Measurements from ENCODE around the gene GATAD2B.
A peak's percentile ranks its signal among the peaks of the same experiment; 100 is the strongest.
"Not testable (repeated sequence)": the region's sequence is repeated elsewhere in the genome, so short reads cannot be mapped to it uniquely, and the experiment has no call there.

GATAD2B gene

DNA sequence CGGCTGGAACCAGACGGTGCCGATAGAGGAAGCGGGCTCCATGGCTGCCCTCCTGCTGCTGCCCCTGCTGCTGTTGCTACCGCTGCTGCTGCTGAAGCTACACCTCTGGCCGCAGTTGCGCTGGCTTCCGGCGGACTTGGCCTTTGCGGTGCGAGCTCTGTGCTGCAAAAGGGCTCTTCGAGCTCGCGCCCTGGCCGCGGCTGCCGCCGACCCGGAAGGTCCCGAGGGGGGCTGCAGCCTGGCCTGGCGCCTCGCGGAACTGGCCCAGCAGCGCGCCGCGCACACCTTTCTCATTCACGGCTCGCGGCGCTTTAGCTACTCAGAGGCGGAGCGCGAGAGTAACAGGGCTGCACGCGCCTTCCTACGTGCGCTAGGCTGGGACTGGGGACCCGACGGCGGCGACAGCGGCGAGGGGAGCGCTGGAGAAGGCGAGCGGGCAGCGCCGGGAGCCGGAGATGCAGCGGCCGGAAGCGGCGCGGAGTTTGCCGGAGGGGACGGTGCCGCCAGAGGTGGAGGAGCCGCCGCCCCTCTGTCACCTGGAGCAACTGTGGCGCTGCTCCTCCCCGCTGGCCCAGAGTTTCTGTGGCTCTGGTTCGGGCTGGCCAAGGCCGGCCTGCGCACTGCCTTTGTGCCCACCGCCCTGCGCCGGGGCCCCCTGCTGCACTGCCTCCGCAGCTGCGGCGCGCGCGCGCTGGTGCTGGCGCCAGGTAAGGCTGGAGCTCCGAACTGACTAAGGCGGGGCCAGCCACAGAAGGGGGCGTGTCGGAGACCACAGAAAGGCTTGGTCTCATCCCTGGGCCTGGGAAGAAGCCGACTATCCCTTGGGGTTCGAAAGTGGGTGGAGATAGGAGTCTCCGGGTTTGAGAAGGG is 147.1 kb downstream of the GATAD2B start:
- DNase-seq, result peak; percentile 74

DNA sequence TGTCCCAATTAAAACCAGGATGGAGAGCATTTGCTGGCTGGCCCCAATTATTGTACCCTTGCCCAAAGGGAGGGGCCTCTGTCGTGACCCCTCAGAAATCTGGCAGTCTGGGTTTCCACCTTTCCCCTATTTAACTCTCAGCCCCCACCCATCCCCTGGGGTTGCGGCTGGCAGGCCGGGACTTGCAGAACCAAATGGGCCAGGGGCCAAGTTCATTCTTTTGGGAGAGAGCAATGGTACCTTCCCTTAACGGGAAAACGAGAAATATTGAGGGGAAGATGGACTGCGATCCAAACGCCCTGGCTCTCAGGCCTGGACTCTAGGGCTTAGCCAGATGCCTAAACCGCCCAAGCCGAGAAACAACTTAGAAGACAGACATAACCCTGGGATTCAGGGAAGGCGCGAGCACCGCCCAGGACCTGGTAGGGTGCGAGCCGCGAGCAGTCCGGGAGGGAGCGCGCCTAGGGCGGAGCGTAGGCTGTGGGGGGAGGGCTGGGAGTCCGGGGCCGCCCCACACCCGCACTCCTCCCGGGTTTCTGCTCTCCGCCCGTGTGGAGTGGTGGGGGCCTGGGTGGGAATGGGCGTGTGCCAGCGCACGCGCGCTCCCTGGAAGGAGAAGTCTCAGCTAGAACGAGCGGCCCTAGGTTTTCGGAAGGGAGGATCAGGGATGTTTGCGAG is 147.9 kb downstream of the GATAD2B start, which contains the start of gene SLC27A3:
SLC27A3 (plus strand) TSS at position 628 of the 678 bp plus-strand sequence. CDS start 91 bp downstream, outside the sequence.
- DNase-seq, result peak; percentile 66

DNA sequence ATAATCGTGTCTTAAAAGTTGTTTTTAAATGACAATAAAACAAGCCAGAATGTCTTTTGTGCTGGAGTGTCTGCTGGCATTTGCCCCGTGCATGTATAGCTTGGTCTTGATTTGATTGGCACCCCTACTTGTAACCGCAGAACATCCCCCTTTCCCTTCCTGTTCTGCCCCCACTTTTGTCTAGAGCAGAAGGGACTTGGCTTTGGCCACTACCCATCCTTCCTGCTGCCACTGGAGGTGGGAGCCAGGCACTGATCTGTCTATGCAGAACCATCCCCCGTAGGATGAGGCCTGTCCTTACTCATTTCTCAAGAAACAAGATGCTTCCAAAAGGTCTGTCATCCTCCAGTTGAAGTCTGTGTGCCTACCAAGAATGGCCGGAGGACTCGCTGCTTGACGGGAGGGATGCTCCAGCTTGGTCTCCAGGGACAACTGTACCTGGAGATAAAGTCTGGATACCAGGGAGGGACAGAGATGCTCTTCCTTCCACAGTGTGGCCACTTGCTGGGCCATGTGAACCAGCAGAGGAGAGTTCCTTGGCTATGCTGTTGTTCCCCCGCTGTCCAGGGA is 148.7 kb downstream of the GATAD2B start:
- no peak for DNase-seq

DNA sequence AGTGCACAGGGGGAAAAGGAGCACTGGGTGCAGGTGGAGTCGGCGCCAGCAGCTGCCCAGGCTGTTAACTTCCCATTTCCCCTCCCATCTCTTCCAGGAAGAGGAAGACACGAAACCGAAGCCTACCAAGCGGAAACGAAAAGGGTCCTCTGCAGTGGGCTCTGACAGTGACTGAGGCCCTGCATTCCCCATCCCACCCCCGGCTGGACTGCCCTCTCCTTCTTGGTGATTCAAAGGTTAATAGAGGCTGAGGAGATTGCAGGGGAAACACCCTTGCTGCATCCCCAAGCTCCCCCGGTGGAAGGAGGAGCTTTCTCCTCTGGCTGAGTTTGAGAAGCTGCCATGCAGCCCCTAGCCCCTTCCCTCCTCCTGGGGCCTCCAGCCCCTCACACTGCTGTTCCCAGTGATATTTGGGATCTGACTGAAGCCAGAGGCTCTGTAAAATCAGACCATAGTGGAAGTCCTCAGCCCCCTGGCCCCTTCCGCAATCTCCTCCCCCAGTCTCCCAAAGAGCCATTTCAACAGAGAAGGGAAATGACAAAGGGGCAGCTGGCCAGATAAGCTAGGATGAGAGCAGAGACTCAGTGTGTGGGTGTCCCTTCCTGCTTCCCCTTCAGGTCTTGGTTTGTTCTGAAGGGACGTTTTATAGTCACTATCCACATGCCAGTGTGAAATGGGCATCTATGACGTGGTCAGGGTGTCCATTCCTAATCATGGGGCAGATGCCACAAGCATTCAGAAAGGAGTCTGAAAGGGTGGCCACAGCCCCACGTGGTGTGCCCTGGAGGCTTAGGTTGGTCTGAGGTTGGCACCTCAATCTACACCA is 149.5 kb downstream of the GATAD2B start:
- no peak for DNase-seq

DNA sequence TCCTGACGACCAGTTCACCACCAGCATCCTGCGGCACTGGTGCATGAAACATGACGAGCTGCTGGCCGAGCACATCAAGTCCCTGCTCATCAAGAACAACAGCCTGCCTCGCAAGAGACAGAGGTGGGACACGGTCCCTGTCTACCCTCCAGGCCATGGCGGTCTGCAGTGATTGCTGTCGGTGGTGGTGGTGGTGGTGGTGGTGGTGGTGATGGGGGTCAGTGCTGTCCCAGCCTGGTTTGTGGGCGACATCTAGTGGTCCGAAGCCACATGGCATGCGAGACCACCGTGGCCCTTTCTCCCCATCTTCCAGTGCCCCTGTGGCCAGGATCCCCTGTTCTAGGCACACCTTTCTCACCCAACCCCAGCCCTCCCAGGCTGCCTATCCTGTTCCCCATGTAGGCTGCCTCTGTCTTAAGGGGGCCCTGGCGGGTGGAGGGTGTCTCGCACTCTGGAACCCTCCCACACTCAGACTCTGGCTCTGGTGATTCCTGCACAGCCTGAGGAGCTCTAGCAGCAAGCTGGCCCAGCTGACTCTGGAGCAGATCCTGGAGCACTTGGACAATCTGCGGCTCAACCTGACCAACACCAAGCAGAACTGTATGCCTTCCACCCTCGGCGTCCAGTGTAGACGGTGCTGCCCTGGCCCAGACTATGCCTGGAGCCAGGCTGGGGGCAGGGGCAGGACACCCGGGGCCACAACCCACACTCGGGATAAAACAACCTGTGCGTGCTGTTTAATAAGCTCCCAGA is 150.8 kb downstream of the GATAD2B start:
- DNase-seq, result no peak

DNA sequence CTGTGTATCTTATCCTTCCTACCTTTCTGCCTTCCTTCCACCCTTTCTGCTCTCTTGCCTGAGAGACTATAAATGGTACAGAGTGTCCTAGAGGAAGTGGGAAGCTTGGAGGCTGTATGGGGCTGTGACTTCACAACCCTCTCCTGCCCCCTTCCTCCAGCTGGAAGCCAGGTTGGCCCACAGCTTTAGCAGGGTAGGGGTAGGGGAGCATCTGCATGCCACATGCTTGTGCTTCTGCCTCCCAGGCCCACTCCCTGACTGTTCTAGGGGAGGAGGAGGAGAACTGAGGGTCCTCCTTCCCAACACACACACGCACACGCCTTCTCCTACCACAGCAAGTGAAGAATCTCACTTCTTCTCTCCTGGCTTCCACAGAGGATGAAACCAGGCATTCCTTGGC is 151.5 kb downstream of the GATAD2B start:
- no peak for DNase-seq

DNA sequence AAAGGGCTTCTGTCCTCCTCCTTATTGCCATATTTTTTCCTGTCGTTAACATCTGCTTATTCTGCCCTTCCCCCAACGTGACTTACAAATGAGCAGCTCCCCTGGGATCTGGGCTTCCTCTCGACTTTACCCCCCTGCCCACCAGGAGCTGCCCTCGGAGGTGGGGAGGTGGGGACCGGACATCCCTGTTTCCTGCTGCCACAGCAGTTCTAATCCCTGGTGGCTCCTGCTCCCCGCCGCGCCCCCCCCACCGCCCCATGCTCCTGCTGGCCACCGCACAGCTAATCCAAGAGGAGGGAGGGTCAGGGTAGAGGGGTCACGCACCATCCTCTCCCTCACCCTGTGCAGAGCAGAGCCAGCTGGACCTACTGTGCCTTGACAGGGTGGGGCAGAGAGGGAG is 152.0 kb downstream of the GATAD2B start:
- no peak for DNase-seq

DNA sequence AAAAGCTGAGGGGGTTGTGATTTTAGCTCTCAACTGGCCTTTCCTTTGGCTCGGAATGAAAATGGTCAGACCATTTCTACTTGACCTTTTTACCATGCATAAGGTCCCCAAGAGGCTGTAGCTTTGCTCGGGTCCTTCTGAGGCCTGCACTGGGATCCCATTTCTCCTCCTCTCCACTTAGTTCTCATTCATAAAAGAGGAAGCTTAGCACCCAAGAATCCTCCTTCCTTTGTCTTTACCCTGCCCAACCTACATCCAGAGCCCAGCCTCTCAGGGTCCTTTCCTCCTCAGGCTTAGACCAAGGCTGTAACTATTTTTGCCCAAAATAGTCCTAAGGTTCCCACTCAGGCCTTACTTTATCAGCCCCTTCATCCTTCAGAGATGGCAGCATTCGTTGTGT is 153.6 kb downstream of the GATAD2B start:
- no peak for DNase-seq

DNA sequence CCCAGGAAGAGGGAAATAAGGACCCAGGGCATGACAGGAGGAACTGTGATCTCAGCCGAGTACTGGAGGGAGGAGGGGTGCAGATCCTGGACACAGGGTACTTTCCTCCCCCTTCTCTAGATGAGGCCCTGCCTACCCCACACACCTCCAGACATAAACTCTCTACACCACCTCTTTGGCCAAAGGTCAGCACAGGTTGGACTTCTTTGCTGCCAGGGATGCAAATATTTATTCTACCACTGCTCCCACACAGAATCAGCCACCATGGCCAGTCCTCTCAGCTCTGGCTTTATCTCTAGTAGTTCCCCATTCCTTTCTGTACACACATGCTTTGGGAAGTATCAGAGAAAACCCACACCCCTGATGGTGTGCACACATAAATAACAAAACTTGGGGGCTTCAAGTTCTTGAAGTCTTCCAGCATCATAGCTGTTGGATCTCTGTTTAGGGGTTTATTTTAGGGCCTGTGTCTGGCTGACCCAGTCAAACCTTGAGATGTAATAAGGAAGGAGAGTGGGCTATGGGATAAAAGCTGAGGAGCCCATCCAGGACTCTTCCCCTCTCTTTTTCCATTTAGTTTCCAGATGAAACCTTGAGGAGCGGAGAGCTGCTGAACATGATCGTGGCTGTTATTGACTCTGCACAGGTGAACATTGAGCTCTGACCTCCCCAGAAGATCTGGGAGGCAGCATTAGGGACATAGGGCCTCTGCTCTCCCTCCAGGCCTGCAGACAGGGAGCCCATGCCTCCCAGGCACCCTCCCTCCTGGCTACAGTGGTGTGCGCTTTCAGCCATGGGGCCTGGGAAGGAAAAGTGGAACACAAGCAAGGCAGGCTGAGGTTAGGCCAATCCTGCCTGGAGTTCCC is 154.2 kb downstream of the GATAD2B start:
- no peak for DNase-seq

DNA sequence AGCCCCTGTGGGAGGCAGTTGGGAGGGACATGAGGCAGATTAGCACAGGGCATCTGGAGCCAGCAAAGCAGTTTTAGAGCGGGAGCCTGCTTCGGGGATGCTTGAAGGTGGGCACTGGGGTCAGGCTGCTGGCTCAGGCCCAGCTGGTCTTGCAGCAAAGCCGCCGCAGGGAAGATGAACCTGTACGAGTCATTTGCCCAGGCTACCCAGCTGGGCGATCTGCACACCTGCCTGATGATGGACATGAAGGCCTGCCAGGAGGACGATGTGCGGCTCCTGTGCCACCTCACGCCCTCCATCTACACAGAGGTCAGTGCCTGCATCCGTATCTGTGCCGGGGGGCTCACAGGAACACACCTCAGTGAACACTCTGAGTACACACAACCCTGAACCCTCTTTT is 155.3 kb downstream of the GATAD2B start:
- DNase-seq, result no peak

DNA sequence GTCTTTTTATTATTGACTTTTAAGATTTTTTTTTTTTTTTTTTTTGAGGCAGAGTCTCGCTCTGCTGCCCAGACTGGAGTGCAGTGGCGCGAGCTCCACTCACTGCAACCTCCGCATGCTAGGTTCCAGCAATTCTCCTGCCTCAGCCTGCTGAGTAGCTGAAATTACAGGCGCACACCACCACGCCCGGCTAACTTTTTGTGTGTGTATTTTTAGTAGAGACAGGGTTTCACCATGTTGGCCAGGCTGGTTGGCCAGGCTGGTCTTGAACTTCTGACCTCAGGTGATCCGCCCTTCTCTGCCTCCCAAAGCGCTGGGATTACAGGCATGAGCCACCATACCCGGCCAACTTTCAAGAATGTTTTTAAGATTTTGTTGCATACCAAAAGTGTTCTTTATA is 156.1 kb downstream of the GATAD2B start:
- not testable (repeated sequence) for DNase-seq

DNA sequence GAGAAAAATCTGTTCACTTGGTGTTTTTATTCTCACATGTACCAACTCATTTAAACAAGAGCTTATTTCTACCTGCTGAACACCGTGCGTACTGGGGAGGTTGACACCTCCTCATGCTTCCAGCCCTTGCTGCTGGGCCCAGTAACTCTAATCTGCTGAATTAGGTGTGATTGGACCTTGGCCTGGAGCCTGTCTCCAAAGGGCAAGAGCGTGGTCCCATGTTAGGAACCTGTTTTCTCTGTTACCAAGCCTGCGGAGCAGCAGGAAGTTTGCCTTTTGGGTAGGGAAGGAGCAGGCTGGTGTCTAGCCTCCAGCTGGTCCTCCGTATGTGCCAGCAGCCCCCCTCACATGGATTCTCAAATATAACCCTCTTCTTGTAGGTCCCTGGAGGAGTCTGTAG is 158.5 kb downstream of the GATAD2B start:
- DNase-seq, result no peak

DNA sequence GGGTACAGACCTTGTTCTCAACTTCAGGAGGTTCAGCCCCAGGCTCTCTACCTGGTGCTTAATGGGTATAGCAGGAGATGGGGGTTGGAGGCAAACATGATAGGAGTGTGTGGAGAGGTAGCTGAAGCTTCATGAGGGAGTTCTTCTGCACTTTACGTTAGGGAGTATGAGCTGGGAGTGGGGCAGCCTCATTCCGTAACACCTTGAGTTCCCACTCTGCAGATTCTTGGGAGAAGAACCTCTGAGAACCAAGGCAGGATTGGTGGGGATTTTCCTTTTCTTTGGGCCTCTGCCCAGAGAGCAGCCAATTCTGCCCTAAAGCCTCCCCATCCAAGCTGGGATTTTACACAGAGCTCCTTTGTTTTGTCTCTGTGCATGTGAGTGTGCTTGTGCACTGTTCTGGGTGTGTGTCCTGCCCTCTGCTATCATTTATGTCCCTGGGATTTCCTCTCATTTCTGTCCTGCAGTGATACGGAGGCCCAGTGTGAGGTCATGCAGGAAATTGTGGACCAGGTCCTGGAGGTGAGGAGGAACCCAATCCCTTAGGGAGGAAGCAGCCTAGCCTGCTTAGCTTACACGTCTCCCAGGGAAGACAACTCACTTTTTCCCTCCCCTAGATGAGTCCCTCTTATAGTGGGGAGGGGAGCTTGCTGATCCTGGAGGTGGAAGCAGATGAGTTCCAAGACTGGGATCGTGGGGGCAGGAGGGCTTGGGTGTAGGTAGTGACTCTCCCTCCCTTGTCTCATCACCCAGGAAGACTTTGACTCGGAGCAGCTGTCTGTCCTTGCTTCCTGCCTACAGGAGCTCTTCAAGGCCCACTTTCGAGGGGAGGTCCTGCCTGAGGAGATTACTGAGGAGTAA is 159.2 kb downstream of the GATAD2B start:
- DNase-seq, result no peak

DNA sequence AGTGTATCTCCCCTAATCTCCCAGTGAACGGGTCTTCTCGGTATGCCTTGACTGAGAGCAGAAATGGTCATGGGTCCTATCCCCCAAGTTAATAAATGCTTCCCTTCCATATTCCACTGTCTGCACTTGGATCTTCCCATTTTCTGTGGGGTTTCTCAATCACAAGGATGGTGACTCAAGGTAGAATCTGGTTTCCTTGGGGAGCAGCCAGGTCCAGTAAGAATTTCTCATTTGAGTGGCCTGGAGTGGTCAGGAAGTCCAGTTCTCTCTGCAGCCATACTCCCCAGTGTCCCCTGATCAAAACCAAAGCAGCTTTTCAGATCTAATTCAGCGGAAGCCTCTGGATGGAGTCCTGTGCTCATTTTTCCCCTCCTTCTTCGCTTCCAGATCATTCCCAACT is 162.3 kb downstream of the GATAD2B start:
- DNase-seq, result no peak

All from NCI-H2029 (cell line).